ENCODE results near the gene ZNF2.
"Not testable (repeated sequence)": the region's sequence is repeated elsewhere in the genome, so short reads cannot be mapped to it uniquely, and the experiment has no call there.

The ZNF2 gene

GRCh38 chr2:95165371-95166064, at the start of gene ZNF2:
ZNF2 (plus strand) TSS chr2:95165809; CDS start chr2:95176227, 10,418 bp downstream.
- FAIRE-seq = peak; percentile 95

- no peak for FAIRE-seq
Measured at GRCh38 chr2:95121093-95121406, 44.6 kb upstream of the ZNF2 start.

GRCh38 chr2:95121407-95122196, 44.0 kb upstream of the ZNF2 start, which contains the start of gene MRPS5:
MRPS5 (minus strand) TSS chr2:95121808; CDS start chr2:95121791, 17 bp downstream.
- no peak for FAIRE-seq

GRCh38 chr2:95122197-95122551, 43.4 kb upstream of the ZNF2 start:
- no peak for FAIRE-seq

- FAIRE-seq = no peak
Measured at GRCh38 chr2:95138702-95139101, 26.9 kb upstream of the ZNF2 start.

GRCh38 chr2:95143838-95144237, 21.8 kb upstream of the ZNF2 start:
- no peak for FAIRE-seq

GRCh38 chr2:95149397-95149984, 16.1 kb upstream of the ZNF2 start:
- FAIRE-seq = no peak

GRCh38 chr2:95158441-95158840, 7.2 kb upstream of the ZNF2 start:
- no peak for FAIRE-seq

GRCh38 chr2:95158891-95159619, 6.6 kb upstream of the ZNF2 start:
- no peak for FAIRE-seq

- no peak for FAIRE-seq
Measured at GRCh38 chr2:95159690-95160449, 5.7 kb upstream of the ZNF2 start, which contains the start of gene ZNF514. ZNF514 (minus strand) TSS chr2:95159848; CDS start chr2:95153253, 6,595 bp downstream.

- no peak for FAIRE-seq
Measured at GRCh38 chr2:95165030-95165370, 609 bp upstream of the ZNF2 start.

- no peak for FAIRE-seq
Measured at GRCh38 chr2:95166065-95166763, 605 bp downstream of the ZNF2 start.

GRCh38 chr2:95171902-95172301, 6.3 kb downstream of the ZNF2 start:
- no peak for FAIRE-seq

- FAIRE-seq = no peak
Measured at GRCh38 chr2:95174031-95174542, 8.5 kb downstream of the ZNF2 start.

GRCh38 chr2:95179451-95179850, 13.8 kb downstream of the ZNF2 start:
- FAIRE-seq = no peak

GRCh38 chr2:95181774-95182173, 16.2 kb downstream of the ZNF2 start:
- no peak for FAIRE-seq

GRCh38 chr2:95185197-95185596, 19.6 kb downstream of the ZNF2 start:
- FAIRE-seq = no peak

GRCh38 chr2:95185973-95186372, 20.4 kb downstream of the ZNF2 start:
- no peak for FAIRE-seq

GRCh38 chr2:95192956-95193355, 27.3 kb downstream of the ZNF2 start:
- FAIRE-seq = not testable (repeated sequence)

GRCh38 chr2:95203911-95204310, 38.3 kb downstream of the ZNF2 start:
- no peak for FAIRE-seq

GRCh38 chr2:95204396-95204795, 38.8 kb downstream of the ZNF2 start:
- FAIRE-seq = no peak

GRCh38 chr2:95206096-95206495, 40.5 kb downstream of the ZNF2 start:
- no peak for FAIRE-seq
